ENCODE measurements around the gene HACD3.
A peak's percentile ranks its signal among the peaks of the same experiment; 100 is the strongest.

HACD3 gene

DNA sequence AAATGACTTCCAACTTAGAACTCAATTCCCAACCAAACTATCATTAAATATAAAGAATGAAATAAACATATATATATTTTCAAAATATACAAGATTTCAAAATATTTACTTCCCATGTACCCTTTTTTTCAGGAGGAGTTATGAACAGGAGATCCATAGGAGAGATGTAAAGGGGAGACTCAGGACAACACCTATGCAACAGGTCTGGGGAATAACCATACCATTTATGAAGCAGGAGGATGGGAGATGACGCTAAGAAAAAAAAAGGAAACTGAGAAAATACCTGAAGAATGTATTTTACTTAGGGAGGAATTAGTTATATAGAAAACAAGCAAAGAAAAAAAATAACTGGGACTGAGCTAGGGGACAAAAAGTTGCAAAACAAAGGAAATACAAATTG lies 56.8 kb downstream of the HACD3 start:
- TF ChIP-seq, protein P1, sequence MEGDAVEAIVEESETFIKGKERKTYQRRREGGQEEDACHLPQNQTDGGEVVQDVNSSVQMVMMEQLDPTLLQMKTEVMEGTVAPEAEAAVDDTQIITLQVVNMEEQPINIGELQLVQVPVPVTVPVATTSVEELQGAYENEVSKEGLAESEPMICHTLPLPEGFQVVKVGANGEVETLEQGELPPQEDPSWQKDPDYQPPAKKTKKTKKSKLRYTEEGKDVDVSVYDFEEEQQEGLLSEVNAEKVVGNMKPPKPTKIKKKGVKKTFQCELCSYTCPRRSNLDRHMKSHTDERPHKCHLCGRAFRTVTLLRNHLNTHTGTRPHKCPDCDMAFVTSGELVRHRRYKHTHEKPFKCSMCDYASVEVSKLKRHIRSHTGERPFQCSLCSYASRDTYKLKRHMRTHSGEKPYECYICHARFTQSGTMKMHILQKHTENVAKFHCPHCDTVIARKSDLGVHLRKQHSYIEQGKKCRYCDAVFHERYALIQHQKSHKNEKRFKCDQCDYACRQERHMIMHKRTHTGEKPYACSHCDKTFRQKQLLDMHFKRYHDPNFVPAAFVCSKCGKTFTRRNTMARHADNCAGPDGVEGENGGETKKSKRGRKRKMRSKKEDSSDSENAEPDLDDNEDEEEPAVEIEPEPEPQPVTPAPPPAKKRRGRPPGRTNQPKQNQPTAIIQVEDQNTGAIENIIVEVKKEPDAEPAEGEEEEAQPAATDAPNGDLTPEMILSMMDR (IDR thresholded peaks at IDR 0.05; ENCODE audit: insufficient read depth, missing control alignments), result no peak
- FAIRE-seq, result no peak
- no peak for DNase-seq (ENCODE audit: insufficient read length, low spot score)

DNA sequence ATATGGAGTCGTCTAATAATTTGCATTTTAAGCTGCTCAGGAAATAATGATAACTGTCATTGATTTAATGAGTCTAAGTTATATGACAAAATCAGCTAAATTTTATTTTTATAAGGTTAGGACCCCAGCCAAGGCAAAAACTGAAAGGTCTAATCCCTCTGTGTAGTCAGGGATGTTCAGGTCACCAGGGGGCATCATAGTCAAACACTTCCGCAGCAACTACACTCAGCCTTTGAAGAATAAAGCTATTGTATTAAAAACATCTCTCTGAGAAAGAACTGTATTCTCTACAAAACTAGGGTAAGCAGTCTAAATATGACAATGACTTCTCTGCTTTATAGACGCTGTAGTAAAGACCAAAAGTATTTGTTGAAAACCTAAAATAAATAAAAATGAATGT lies 65.7 kb downstream of the HACD3 start:
- FAIRE-seq (no peak), DNase-seq (ENCODE audit: insufficient read length, low spot score) (no peak)
- TF ChIP-seq, protein P1 (IDR thresholded peaks at IDR 0.05; ENCODE audit: insufficient read depth, missing control alignments), result peak; percentile 43

DNA sequence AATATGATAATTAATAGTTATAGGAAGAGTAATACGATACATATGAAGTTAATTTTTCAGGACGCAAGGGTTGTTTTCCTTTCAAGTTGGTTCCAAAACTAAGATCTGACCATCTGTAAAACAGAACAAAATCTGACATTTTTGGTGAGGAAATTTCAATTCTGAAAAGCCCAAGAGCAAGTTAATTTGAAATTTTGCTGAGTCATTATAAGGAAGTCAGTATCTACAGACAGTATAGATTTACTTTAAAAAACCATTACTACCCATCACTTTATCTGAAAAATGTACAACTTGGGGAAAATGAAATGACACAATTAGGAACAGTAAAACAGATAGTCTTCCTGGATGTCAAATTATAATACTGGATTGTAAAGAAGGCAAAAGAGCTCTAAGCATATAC lies 68.2 kb downstream of the HACD3 start:
- DNase-seq (ENCODE audit: insufficient read length, low spot score), result no peak
- FAIRE-seq, result no peak
- TF ChIP-seq, protein P1 (IDR thresholded peaks at IDR 0.05; ENCODE audit: insufficient read depth, missing control alignments), result no peak

DNA sequence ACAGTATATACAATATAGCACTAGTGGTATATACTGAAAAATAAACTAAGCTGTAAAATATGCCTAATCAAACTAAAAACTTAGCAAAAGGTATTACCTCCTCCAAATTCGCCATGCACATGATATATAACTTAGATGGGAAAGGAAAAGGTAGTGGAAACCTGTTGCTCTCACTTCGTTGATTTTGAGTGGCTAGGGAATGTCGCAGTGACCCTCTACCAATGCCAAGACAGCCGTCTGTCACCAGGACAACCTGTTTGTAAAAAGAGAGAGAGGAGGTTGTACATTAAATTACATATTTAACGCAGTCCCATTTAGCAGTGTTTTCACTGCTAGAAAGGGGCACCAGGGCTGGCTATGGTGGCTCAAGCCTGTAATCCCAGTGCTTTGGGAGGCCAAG lies 69.4 kb downstream of the HACD3 start:
- FAIRE-seq, result no peak
- TF ChIP-seq, protein P1 (IDR thresholded peaks at IDR 0.05; ENCODE audit: insufficient read depth, missing control alignments), result no peak
- DNase-seq (ENCODE audit: insufficient read length, low spot score), result no peak

DNA sequence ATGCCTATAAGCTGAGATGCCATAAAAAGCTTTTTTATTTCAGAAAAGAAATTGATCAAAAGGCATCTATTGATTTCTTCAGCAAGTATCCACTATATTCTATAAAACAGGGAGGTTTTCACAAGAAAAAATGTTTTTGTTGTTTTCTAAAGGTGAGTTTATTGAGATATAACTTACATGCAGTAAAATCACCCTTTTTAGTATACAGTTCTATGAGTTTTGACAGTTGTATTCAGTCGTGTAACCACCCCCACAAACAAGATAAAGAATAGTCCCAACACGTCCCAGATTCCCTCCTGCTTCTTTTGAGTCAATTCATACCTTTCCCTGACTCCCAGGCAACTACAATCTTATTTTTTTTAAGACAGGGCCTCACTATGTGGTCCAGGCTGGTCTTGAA lies 72.9 kb downstream of the HACD3 start:
- no peak for DNase-seq (ENCODE audit: insufficient read length, low spot score)
- FAIRE-seq, result no peak
- TF ChIP-seq, protein P1 (IDR thresholded peaks at IDR 0.05; ENCODE audit: insufficient read depth, missing control alignments), result no peak

DNA sequence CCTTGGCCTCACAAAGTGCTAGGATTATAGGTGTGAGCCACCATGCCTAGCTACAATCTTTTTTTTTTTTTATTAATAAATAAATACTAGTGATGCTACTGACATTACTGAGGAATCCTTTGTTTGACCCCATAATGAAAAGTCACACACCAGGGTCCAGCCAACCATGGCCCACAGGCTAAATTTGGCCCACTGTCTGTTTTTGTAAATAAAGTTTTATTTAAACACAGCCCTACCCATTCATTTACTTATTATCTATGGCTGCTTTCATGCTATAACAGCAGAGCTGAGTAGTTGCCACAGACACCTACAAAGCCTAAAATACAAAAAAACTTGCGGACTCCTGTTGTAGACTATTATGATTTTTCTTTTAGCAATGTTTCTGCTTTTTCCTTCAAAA lies 73.3 kb downstream of the HACD3 start:
- FAIRE-seq (no peak), DNase-seq (ENCODE audit: insufficient read length, low spot score) (no peak)
- TF ChIP-seq, protein P1 (IDR thresholded peaks at IDR 0.05; ENCODE audit: insufficient read depth, missing control alignments), result no peak

DNA sequence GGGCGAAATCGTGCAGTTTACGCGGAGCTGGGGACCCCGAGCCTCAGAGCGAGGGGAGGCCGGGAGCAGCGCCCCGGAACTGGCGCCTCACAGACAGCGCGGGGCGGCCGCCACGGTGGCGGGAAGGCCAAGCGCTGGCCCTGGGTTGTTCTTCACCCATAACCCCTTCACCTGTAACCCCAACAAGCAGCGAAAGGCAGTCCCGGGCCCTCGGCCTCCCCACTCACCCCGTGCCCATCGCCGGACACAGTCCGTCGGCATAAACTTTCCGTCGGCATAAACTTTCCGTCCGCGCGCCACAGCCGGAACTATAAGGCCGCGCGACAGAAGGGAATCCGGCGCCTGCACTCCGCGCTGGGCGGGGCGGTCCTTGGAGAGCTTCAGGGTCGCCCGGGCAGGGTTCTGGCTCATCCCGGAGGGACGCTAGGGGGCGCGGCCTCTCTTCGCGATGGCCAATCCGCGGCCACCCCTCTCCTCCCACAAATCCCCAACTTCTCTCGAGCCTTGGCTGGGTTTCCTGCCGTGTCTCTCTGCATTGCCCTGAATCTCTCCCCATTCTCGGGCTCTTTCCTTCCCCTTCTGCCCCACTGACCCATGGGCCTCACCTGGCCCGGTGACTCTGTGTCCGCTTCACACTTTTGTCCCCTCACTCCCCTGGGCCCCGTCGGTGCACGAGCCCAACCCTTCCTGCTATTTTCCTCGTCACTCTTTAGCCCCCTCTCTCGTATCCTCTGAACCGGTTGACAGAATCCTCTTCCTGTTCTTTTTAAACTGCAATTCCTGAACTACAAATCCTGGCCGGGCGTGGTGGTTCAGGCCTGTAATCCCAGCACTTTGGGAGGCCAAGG lies 80.8 kb downstream of the HACD3 start, which contains the start of gene INTS14:
Gene INTS14, minus strand, starts transcription at position 261 of the 848 bp plus-strand sequence. CDS start 3,751 bp downstream, outside the sequence.
- FAIRE-seq (no peak), DNase-seq (ENCODE audit: insufficient read length, low spot score) (peak; percentile 67)
- TF ChIP-seq, protein P1 (IDR thresholded peaks at IDR 0.05; ENCODE audit: insufficient read depth, missing control alignments), result peak; percentile 59
